ENCODE measurements around the gene MOAP1.
"Not testable (repeated sequence)": the region's sequence is repeated elsewhere in the genome, so short reads cannot be mapped to it uniquely, and the experiment has no call there.

MOAP1 gene

GRCh38 chr14:93142854-93143652, 41.6 kb downstream of the MOAP1 start:
- no peak for DNase-seq

DNA sequence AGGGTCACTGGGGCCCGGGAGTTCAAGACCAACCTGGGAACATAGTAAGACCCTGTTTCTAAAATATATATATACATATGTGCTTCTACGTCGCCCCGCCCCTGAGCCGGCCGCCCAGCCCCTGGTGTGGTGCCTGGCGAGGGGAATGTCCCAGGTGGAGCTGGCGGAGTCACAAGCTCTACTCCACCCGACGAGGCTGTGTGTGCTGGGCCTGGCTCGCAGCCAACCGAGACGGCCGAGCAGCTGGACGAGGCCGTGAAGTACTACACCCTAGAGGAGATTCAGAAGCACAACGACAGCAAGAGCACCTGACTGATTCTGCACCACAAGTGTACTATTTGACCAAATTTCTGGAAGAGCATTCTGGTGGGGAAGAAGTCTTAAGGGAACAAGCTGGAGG, 46.8 kb downstream of the MOAP1 start:
- DNase-seq, result no peak

GRCh38 chr14:93136508-93136907, 48.2 kb downstream of the MOAP1 start:
- not testable (repeated sequence) for DNase-seq

DNA sequence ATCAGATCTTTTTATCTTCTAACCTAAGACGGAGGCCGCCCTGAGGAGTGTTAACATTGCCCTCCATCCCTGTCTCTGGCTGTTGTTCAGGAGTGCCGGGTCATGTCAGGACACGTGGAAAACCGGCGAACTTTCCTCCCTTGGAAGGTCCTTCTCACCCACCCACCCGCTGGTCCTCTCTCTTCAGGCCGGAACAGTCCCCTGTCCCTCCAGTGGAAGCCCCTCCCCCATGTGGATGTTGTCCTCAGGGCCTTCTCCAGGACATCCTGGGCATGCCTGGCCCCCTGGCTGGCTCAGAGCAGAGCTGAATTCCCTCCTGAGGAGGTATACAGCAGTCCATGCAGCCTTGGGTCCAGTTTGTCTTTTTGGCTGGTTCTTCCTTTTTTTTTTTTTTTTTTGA, 48.7 kb downstream of the MOAP1 start:
- no peak for DNase-seq

- DNase-seq, result no peak
Observed at GRCh38 chr14:93135399-93135798, 49.3 kb downstream of the MOAP1 start.

DNA sequence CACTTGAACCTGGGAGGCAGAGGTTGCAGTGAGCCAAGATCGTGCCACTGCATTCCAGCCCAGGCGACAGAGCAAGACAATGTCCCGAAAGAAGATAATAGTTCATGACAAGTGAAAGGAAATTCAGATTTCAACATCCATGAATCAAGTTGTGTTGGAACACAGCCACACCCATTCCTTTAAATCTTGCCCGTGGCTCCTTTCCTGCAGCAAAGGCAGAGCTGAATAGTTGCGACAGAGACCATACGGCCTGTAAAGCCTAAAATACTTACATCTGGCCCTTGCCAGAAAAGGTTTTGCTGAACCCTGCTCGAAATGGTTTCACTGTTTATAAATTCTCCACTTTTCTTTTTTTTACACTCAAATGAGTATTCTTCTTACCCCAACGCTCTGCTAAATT, 51.2 kb downstream of the MOAP1 start:
- DNase-seq, result peak; percentile 64

GRCh38 chr14:93132472-93133065, 52.1 kb downstream of the MOAP1 start:
- DNase-seq, result no peak

All from SIG-M5 (cell line).